ENCODE measurements around the gene SKOR2.

DNA sequence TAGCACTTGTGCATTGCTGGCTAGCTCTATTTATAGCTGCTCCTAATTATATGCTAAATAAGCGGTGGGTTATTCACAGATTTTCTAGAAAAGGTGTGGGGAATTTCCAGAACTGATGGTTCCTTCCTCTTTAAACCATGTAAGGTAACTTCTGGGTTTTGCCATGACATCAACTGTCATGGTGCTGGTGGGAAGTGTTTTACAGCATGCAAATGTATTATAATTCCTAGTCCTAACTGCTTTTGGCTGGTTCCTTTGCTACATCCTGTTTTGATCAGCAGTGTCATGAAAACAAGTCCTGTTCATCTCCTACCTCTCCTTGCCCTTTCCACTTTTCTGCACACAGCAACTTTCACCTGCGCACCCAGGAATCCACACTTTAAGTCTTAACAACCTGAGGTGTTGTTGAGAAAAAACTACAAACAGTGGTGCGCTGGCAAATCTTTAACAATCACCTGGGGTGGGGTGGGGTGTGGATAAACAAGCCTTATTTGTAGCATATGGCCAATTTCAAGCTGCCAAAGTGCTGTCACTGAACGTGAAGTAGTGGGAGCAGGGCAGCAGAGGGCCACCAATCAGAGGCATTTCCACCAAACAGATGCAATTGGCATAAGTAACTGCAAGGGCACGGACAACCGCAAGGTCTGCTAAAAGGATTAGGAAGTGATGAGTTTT, 33.4 kb upstream of the SKOR2 start:
- TF ChIP-seq, protein P1, sequence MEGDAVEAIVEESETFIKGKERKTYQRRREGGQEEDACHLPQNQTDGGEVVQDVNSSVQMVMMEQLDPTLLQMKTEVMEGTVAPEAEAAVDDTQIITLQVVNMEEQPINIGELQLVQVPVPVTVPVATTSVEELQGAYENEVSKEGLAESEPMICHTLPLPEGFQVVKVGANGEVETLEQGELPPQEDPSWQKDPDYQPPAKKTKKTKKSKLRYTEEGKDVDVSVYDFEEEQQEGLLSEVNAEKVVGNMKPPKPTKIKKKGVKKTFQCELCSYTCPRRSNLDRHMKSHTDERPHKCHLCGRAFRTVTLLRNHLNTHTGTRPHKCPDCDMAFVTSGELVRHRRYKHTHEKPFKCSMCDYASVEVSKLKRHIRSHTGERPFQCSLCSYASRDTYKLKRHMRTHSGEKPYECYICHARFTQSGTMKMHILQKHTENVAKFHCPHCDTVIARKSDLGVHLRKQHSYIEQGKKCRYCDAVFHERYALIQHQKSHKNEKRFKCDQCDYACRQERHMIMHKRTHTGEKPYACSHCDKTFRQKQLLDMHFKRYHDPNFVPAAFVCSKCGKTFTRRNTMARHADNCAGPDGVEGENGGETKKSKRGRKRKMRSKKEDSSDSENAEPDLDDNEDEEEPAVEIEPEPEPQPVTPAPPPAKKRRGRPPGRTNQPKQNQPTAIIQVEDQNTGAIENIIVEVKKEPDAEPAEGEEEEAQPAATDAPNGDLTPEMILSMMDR (conservative IDR thresholded peaks at IDR 0.05; ENCODE audit: low read depth in 2 of 2) = no peak
- TF ChIP-seq ETS1 (IDR thresholded peaks at IDR 0.05) = no peak
- no peak for TF ChIP-seq EZH2phosphoT487 (IDR thresholded peaks at IDR 0.05; ENCODE audit: unreplicated experiment)
- no peak for TF ChIP-seq CREB1 (CRISPR knock-in tag; IDR thresholded peaks at IDR 0.05; ENCODE audit: low read depth)
- no peak for TF ChIP-seq EZH2 (IDR thresholded peaks at IDR 0.05; ENCODE audit: low read depth, unreplicated experiment)
- TF ChIP-seq NANOG (IDR thresholded peaks at IDR 0.05; ENCODE audit: borderline replicate concordance) = no peak
- TF ChIP-seq POLR2AphosphoS5 (IDR thresholded peaks at IDR 0.05; ENCODE audit: low read depth) = no peak
- TF ChIP-seq, protein P2, sequence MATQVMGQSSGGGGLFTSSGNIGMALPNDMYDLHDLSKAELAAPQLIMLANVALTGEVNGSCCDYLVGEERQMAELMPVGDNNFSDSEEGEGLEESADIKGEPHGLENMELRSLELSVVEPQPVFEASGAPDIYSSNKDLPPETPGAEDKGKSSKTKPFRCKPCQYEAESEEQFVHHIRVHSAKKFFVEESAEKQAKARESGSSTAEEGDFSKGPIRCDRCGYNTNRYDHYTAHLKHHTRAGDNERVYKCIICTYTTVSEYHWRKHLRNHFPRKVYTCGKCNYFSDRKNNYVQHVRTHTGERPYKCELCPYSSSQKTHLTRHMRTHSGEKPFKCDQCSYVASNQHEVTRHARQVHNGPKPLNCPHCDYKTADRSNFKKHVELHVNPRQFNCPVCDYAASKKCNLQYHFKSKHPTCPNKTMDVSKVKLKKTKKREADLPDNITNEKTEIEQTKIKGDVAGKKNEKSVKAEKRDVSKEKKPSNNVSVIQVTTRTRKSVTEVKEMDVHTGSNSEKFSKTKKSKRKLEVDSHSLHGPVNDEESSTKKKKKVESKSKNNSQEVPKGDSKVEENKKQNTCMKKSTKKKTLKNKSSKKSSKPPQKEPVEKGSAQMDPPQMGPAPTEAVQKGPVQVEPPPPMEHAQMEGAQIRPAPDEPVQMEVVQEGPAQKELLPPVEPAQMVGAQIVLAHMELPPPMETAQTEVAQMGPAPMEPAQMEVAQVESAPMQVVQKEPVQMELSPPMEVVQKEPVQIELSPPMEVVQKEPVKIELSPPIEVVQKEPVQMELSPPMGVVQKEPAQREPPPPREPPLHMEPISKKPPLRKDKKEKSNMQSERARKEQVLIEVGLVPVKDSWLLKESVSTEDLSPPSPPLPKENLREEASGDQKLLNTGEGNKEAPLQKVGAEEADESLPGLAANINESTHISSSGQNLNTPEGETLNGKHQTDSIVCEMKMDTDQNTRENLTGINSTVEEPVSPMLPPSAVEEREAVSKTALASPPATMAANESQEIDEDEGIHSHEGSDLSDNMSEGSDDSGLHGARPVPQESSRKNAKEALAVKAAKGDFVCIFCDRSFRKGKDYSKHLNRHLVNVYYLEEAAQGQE (IDR thresholded peaks at IDR 0.05; ENCODE audit: unreplicated experiment) = no peak
